ENCODE results near the gene KMT5B. TPM values are rescaled to one million over a fixed set of nuclear protein-coding genes. Genes with fewer than 3 reads are reported as not detected.
A peak's percentile ranks its signal among the peaks of the same experiment; 100 is the strongest.

Gene KMT5B
- total and polyA plus RNA-seq, 2 of the 13 experiments (the other 11 are each of a cell fraction or from before 2014, with no cell fraction given): 17.6 to 23.7 TPM

GRCh38 chr11:68145120-68145866, 67.8 kb downstream of the KMT5B start (continued):
- TF ChIP-seq ZGPAT (CRISPR knock-in tag; IDR thresholded peaks at IDR 0.05): peak; percentile 71
- no peak for TF ChIP-seq SETDB1 (CRISPR knock-in tag; IDR thresholded peaks at IDR 0.05; ENCODE audit: borderline replicate concordance)
- TF ChIP-seq ZMAT3 (CRISPR knock-in tag; conservative IDR thresholded peaks at IDR 0.05): peak; percentile 80; the same call in 1 of the 2 replicates
- TF ChIP-seq ZNF776 (CRISPR knock-in tag; IDR thresholded peaks at IDR 0.05): peak; percentile 65
- peak; percentile 65 for TF ChIP-seq UBTF (CRISPR knock-in tag; IDR thresholded peaks at IDR 0.05)
- TF ChIP-seq ZNF143 (CRISPR knock-in tag; IDR thresholded peaks at IDR 0.05): no peak
- TF ChIP-seq ZNF691 (CRISPR knock-in tag; IDR thresholded peaks at IDR 0.05; ENCODE audit: borderline replicate concordance, low read depth): peak; percentile 76; the same call in 1 of the 2 replicates
- TF ChIP-seq ZKSCAN5 (CRISPR knock-in tag; IDR thresholded peaks at IDR 0.05): no peak
- TF ChIP-seq SIN3A (IDR thresholded peaks at IDR 0.05; ENCODE audit: borderline replicate concordance, low read depth, low read length): peak; percentile 93
- no peak; the same call in 1 of the 2 replicates for TF ChIP-seq ZNF713 (CRISPR knock-in tag; IDR thresholded peaks at IDR 0.05)
- peak; percentile 43; the same call in 1 of the 2 replicates for TF ChIP-seq ZNF225 (CRISPR knock-in tag; IDR thresholded peaks at IDR 0.05)
- TF ChIP-seq HMG20B (CRISPR knock-in tag; conservative IDR thresholded peaks at IDR 0.05): peak; percentile 55; the same call in 1 of the 2 replicates
- TF ChIP-seq ZIK1 (CRISPR knock-in tag; IDR thresholded peaks at IDR 0.05; ENCODE audit: borderline replicate concordance, low read depth): peak; percentile 58; the same call in 1 of the 2 replicates
- peak; percentile 76; the same call in 1 of the 2 replicates for TF ChIP-seq MXD1 (CRISPR knock-in tag; IDR thresholded peaks at IDR 0.05)
- TF ChIP-seq HNF4A (CRISPR knock-in tag; IDR thresholded peaks at IDR 0.05): peak; percentile 97
- TF ChIP-seq ZBTB7A (CRISPR knock-in tag; IDR thresholded peaks at IDR 0.05): peak; percentile 87
- no peak for TF ChIP-seq NFE2L1 (CRISPR knock-in tag; IDR thresholded peaks at IDR 0.05; ENCODE audit: borderline replicate concordance)
- peak; percentile 95 for TF ChIP-seq BHLHE40 (IDR thresholded peaks at IDR 0.05; ENCODE audit: low read length)
- TF ChIP-seq DZIP1 (CRISPR knock-in tag; IDR thresholded peaks at IDR 0.05): peak; percentile 34; the same call in 1 of the 2 replicates
- TF ChIP-seq ASH2L (IDR thresholded peaks at IDR 0.05; ENCODE audit: insufficient read length, low read depth, low read length): peak; percentile 58
- peak; percentile 89 for TF ChIP-seq SMAD3 (CRISPR knock-in tag; IDR thresholded peaks at IDR 0.05)
- peak; percentile 92 for TF ChIP-seq TEAD3 (CRISPR knock-in tag; optimal IDR thresholded peaks at IDR 0.05; ENCODE audit: borderline replicate concordance)

Data from HepG2 (cell line).